SU-DHL-6 (cell line): ENCODE results near the gene FADS1.

Experiments
- CTCF ChIP-seq: fragments of 200-600 bp; sonication (generic); IDR thresholded peaks from one replicate; pipeline ENCODE4 v1.5.1; 2017; ENCODE audit warnings: antibody characterized with exemption, mild to moderate bottlenecking, low read length, moderate library complexity; ENCODE audit not compliant: insufficient read depth, poor library complexity, severe bottlenecking
- EZH2phosphoT487 ChIP-seq: fragments of 200-600 bp; sonication (generic), shearing (Covaris generic); conservative IDR thresholded peaks from 2 replicates; pipeline ENCODE4 v1.6.1; 2018; ENCODE audit warnings: mild to moderate bottlenecking, antibody characterized with exemption, low read length, moderate library complexity, mixed read lengths

DNA sequence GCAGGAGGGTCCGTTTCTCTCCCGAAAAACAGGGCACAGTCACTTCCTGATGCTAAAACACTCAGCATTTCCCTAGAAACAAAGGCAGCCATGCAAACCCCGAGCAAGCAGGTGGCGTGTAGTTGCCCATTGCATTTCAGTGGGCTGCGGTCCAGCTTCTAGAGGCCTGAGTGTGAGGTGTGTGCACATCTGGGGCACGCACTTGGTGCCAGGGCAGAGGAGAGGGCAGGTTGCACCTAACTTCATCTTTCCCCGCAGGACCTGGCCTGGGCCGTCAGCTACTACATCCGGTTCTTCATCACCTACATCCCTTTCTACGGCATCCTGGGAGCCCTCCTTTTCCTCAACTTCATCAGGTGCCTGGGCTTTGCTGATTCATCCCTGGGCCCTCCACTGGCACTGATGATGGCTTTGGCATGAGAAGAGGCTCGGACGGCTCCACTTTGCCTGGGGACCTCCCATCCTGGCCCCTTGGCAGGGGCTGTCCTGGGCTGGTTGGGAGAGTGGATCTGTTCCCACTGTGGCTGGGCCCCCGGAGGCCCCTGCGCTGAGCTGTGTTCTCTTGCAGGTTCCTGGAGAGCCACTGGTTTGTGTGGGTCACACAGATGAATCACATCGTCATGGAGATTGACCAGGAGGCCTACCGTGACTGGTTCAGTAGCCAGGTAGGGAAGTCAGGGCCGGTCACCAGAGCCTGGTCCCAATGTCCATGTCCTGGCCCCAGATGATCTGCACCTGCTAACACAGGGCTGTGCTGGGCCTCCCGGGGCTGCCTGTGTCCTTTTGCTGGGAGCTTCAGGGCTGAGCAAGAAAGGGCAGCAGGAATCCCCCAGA lies 46.1 kb upstream of the FADS1 start:
- TF ChIP-seq CTCF (no peak), EZH2phosphoT487 (no peak)
